MM.1S (cell line): Measurements from ENCODE around the gene SNX8.

Source experiments
- DNase-seq: peaks from one replicate; pipeline ENCODE4 v3.0.0-alpha.2; 2015
- H2AFZ ChIP-seq: fragments of 300-600 bp; sonication (generic); 2 replicates; pipeline ENCODE4 v1.6.0; 2016; ENCODE audit warnings: antibody characterized with exemption, low read length
- H3F3A ChIP-seq: fragments of 300-600 bp; sonication (generic); 2 replicates; pipeline ENCODE4 v1.6.1; 2016; ENCODE audit warnings: mild to moderate bottlenecking, antibody characterized with exemption, low read length, moderate library complexity, mixed read lengths; ENCODE audit not compliant: insufficient read depth
- H3K27ac ChIP-seq: fragments of 300-600 bp; sonication (generic); 2 replicates; pipeline ENCODE4 v1.5.1; 2016; ENCODE audit warnings: mild to moderate bottlenecking, low read length
- H3K27me3 ChIP-seq: fragments of 300-600 bp; sonication (generic); replicated peaks from 2 replicates; pipeline ENCODE4 v1.6.0; 2016; ENCODE audit warnings: low read length; ENCODE audit not compliant: insufficient read depth
- H3K36me3 ChIP-seq: fragments of 300-600 bp; sonication (generic); replicated peaks from 2 replicates; pipeline ENCODE4 v1.6.1; 2016; ENCODE audit warnings: mild to moderate bottlenecking, low read length, mixed read lengths; ENCODE audit not compliant: insufficient read depth
- H3K4me1 ChIP-seq: fragments of 300-600 bp; sonication (generic); 2 replicates; pipeline ENCODE4 v1.6.1; 2016; ENCODE audit warnings: low read length, mixed read lengths
- H3K4me2 ChIP-seq: fragments of 300-600 bp; sonication (generic); 2 replicates; pipeline ENCODE4 v1.6.0; 2016; ENCODE audit warnings: low read depth, low read length
- H3K4me3 ChIP-seq: fragments of 300-600 bp; sonication (generic); 2 replicates; pipeline ENCODE4 v1.5.1; 2016; ENCODE audit warnings: low read length, mixed read lengths
- H3K79me2 ChIP-seq: fragments of 300-600 bp; sonication (generic); 2 replicates; pipeline ENCODE4 v1.6.1; 2016; ENCODE audit warnings: mixed run types, low read length, mixed read lengths
- H3K9ac ChIP-seq: fragments of 300-600 bp; sonication (generic); 2 replicates; pipeline ENCODE4 v1.6.1; 2016; ENCODE audit warnings: low read length, mixed read lengths
- H3K9me2 ChIP-seq: fragments of 300-600 bp; sonication (generic); replicated peaks from 2 replicates; pipeline ENCODE4 v1.6.1; 2016; ENCODE audit warnings: mild to moderate bottlenecking, low read length, mixed read lengths; ENCODE audit not compliant: insufficient read depth
- H3K9me3 ChIP-seq: fragments of 300-600 bp; sonication (generic); replicated peaks from 2 replicates; pipeline ENCODE4 v1.6.1; 2016; ENCODE audit warnings: mild to moderate bottlenecking, low read length, mixed read lengths; ENCODE audit not compliant: insufficient read depth
- H4K20me1 ChIP-seq: fragments of 300-600 bp; sonication (generic); 2 replicates; pipeline ENCODE4 v1.6.1; 2016; ENCODE audit warnings: mild to moderate bottlenecking, low read length, moderate library complexity, mixed read lengths; ENCODE audit not compliant: insufficient read depth
- CTCF ChIP-seq: fragments of 300-600 bp; sonication (generic); IDR thresholded peaks from 2 replicates; pipeline ENCODE4 v1.5.1; 2016; ENCODE audit warnings: antibody characterized with exemption, low read length, mixed read lengths
- EZH2 ChIP-seq: fragments of 300-600 bp; sonication (generic); optimal IDR thresholded peaks from 2 replicates; pipeline ENCODE3; 2017; ENCODE audit warnings: low read depth, mild to moderate bottlenecking, antibody characterized with exemption, low read length, mixed read lengths
- EZH2phosphoT487 ChIP-seq: fragments of 300-600 bp; sonication (generic); IDR thresholded peaks from 2 replicates; pipeline ENCODE4 v1.6.1; 2018; ENCODE audit warnings: antibody characterized with exemption, low read length

Gene SNX8

GRCh38 chr7:2241580-2242540 lies 72.4 kb downstream of the SNX8 start, which contains the start of the genes MRM2 and NUDT1:
Gene MRM2, minus strand, starts transcription at chr7:2242205. Its CDS starts 36 bp downstream, at chr7:2242169.
Gene NUDT1, plus strand, starts transcription at chr7:2242226. Its CDS starts 2,349 bp downstream, at chr7:2244575.
- Histone ChIP-seq H3K79me2 (peaks cover 37% of the 10 kb centered on the region), H3K27ac (peak within 1 kb of the TSS; percentile 39; the same call in 1 of the 2 replicates), H3K27me3 (no peaks in the 10 kb centered on the region), H4K20me1 (no peaks in the 10 kb centered on the region), H3K9me3 (no peaks in the 10 kb centered on the region), H3K9me2 (no peaks in the 10 kb centered on the region), H3K4me2 (peak within 1 kb of the TSS; percentile 98), H3K9ac (peak within 1 kb of the TSS; percentile 90), H3K36me3 (peaks cover 7% of the 10 kb centered on the region), H2AFZ (peak within 1 kb of the TSS; percentile 70), H3K4me1 (peaks cover 8% of the 10 kb centered on the region), H3K4me3 (peak within 1 kb of the TSS; percentile 96), H3F3A (peaks cover 10% of the 10 kb centered on the region)
- DNase-seq = peak; percentile 89
- TF ChIP-seq EZH2phosphoT487 (no peak), CTCF (no peak), EZH2 (no peak)

GRCh38 chr7:2239242-2239641 lies 75.0 kb downstream of the SNX8 start:
- Histone ChIP-seq H3K27me3 (no peaks in the 10 kb centered on the region), H3K9ac (no peak overlapping the region), H4K20me1 (no peaks in the 10 kb centered on the region), H3K4me3 (no peak overlapping the region), H2AFZ (no peak overlapping the region), H3K4me2 (no peak overlapping the region), H3K9me2 (no peaks in the 10 kb centered on the region), H3K4me1 (peaks cover 8% of the 10 kb centered on the region), H3K27ac (no peak overlapping the region), H3K36me3 (peaks cover 7% of the 10 kb centered on the region), H3K9me3 (no peaks in the 10 kb centered on the region), H3F3A (peaks cover 19% of the 10 kb centered on the region), H3K79me2 (peaks cover 37% of the 10 kb centered on the region)
- TF ChIP-seq CTCF (no peak), EZH2phosphoT487 (no peak)
- no peak for DNase-seq

GRCh38 chr7:2237109-2237602 lies 77.1 kb downstream of the SNX8 start:
- Histone ChIP-seq H3K9me3 (no peaks in the 10 kb centered on the region), H3F3A (peaks cover 15% of the 10 kb centered on the region), H4K20me1 (no peaks in the 10 kb centered on the region), H3K79me2 (peaks cover 36% of the 10 kb centered on the region), H3K27ac (no peak overlapping the region), H3K4me2 (no peak overlapping the region), H3K9ac (no peak overlapping the region), H2AFZ (no peak overlapping the region), H3K4me3 (no peak overlapping the region), H3K36me3 (peaks cover 7% of the 10 kb centered on the region), H3K9me2 (no peaks in the 10 kb centered on the region), H3K27me3 (no peaks in the 10 kb centered on the region), H3K4me1 (0 out of 2 replicates have a peak, but pooled peaks cover 4% of the 10 kb centered on the region)
- no peak for DNase-seq
- TF ChIP-seq EZH2 (no peak), CTCF (no peak), EZH2phosphoT487 (no peak)
